GM21529 (cell line): ENCODE measurements around the gene MXD4.
A peak's percentile ranks its signal among the peaks of the same experiment; 100 is the strongest.
"Not testable (repeated sequence)": the region's sequence is repeated elsewhere in the genome, so short reads cannot be mapped to it uniquely, and the experiment has no call there.

Experiments
- ATAC-seq: cut with Tn5 transposase; IDR thresholded peaks from one replicate; pipeline ENCODE4 v1.9.1; 2021; ENCODE audit not compliant: unreplicated experiment

MXD4 gene

GRCh38 chr4:2226261-2226660 is 35.6 kb downstream of the MXD4 start:
- ATAC-seq = no peak

GRCh38 chr4:2222838-2223237 is 39.1 kb downstream of the MXD4 start:
- ATAC-seq = no peak

- ATAC-seq = not testable (repeated sequence)
These were observed 40.5 kb downstream of the MXD4 start for GRCh38 chr4:2221378-2221777.

GRCh38 chr4:2220016-2220630 is 41.8 kb downstream of the MXD4 start:
- peak; percentile 72 for ATAC-seq

GRCh38 chr4:2219233-2219760 is 42.6 kb downstream of the MXD4 start:
- no peak for ATAC-seq

GRCh38 chr4:2218436-2218835 is 43.5 kb downstream of the MXD4 start:
- no peak for ATAC-seq

- no peak for ATAC-seq
These were observed 44.2 kb downstream of the MXD4 start for GRCh38 chr4:2217726-2218125.

- ATAC-seq = no peak
These were observed 49.1 kb downstream of the MXD4 start for GRCh38 chr4:2212831-2213230.

- ATAC-seq = not testable (repeated sequence)
These were observed 59.1 kb downstream of the MXD4 start for GRCh38 chr4:2202789-2203188.
